DMS53 treated with DMSO at 0.1 percent for 48 hours (cell line): ENCODE results near the gene LRIT3.
"Not testable (repeated sequence)": the region's sequence is repeated elsewhere in the genome, so short reads cannot be mapped to it uniquely, and the experiment has no call there.

Experiments used
- DNase-seq: peaks from one replicate; lab custom pipeline; 2025; ENCODE audit not compliant: unreplicated experiment; lab: John Stamatoyannopoulos, UW

Gene LRIT3

GRCh38 chr4:109848501-109848900 lies 594 bp downstream of the LRIT3 start:
- no peak for DNase-seq

GRCh38 chr4:109850601-109851000 lies 2.7 kb downstream of the LRIT3 start:
- DNase-seq = no peak

GRCh38 chr4:109859426-109860300 lies 11.8 kb downstream of the LRIT3 start:
- DNase-seq = peak; percentile 4

- DNase-seq = no peak
Measured at GRCh38 chr4:109861271-109861670, 13.4 kb downstream of the LRIT3 start.

- no peak for DNase-seq
Measured at GRCh38 chr4:109861916-109862511, 14.1 kb downstream of the LRIT3 start.

- DNase-seq = no peak
Measured at GRCh38 chr4:109864134-109864533, 16.2 kb downstream of the LRIT3 start.

- DNase-seq = no peak
Measured at GRCh38 chr4:109870061-109870460, 22.2 kb downstream of the LRIT3 start.

GRCh38 chr4:109872065-109872464 lies 24.2 kb downstream of the LRIT3 start:
- no peak for DNase-seq

GRCh38 chr4:109872950-109873656 lies 25.2 kb downstream of the LRIT3 start:
- DNase-seq = no peak

- DNase-seq = no peak
Measured at GRCh38 chr4:109873791-109874514, 26.0 kb downstream of the LRIT3 start.

GRCh38 chr4:109875106-109875505 lies 27.2 kb downstream of the LRIT3 start:
- DNase-seq = no peak

- DNase-seq = not testable (repeated sequence)
Measured at GRCh38 chr4:109875553-109875952, 27.6 kb downstream of the LRIT3 start.

GRCh38 chr4:109876634-109877265 lies 28.8 kb downstream of the LRIT3 start:
- DNase-seq = no peak

GRCh38 chr4:109877400-109877799 lies 29.5 kb downstream of the LRIT3 start:
- no peak for DNase-seq

- DNase-seq = no peak
Measured at GRCh38 chr4:109878355-109878754, 30.4 kb downstream of the LRIT3 start.

- no peak for DNase-seq
Measured at GRCh38 chr4:109879081-109879480, 31.2 kb downstream of the LRIT3 start.

GRCh38 chr4:109879636-109880314 lies 31.9 kb downstream of the LRIT3 start:
- no peak for DNase-seq

GRCh38 chr4:109886303-109886702 lies 38.4 kb downstream of the LRIT3 start:
- no peak for DNase-seq

- DNase-seq = no peak
Measured at GRCh38 chr4:109887071-109887470, 39.2 kb downstream of the LRIT3 start.

- no peak for DNase-seq
Measured at GRCh38 chr4:109890076-109890475, 42.2 kb downstream of the LRIT3 start.
